Measurements from ENCODE around the gene FBXL3. TPM values are rescaled to one million over a fixed set of nuclear protein-coding genes. Genes with fewer than 3 reads are reported as not detected.
"Not testable (repeated sequence)": the region's sequence is repeated elsewhere in the genome, so short reads cannot be mapped to it uniquely, and the experiment has no call there.

FBXL3 gene
- total RNA-seq, 1 experiment from 2014 or later: 16.7 TPM

GRCh38 chr13:77013853-77014542 is 13.0 kb downstream of the FBXL3 start:
- H3K4me1 Mint-ChIP-seq: no peaks in the 10 kb centered on the region
- Histone ChIP-seq H3K27ac (ENCODE audit: insufficient read length, low read depth, low read length) (no peak overlapping the region), H4K5ac (ENCODE audit: insufficient read length, low read depth, low read length) (no peak overlapping the region), H3K14ac (ENCODE audit: insufficient read depth, low read length) (no peak overlapping the region), H3K4ac (ENCODE audit: low read depth, low read length) (no peak overlapping the region), H2BK120ac (ENCODE audit: low read depth, low read length, poor library complexity, severe bottlenecking) (no peak overlapping the region), H4K91ac (ENCODE audit: insufficient read length, low read depth, low read length) (no peak overlapping the region), H4K8ac (replicated peaks; ENCODE audit: insufficient read length, low read depth, low read length) (no peak overlapping the region), H3K4me1 (ENCODE audit: insufficient read depth, low read length) (no peaks in the 10 kb centered on the region), H3K79me1 (ENCODE audit: insufficient read depth, low read depth, low read length, poor library complexity, severe bottlenecking) (no peaks in the 10 kb centered on the region), H3K23me2 (ENCODE audit: insufficient read length, low read depth, low read length, poor library complexity, severe bottlenecking) (no peaks in the 10 kb centered on the region), H3K56ac (ENCODE audit: insufficient read length, low read depth, low read length) (no peak overlapping the region), H3T11ph (ENCODE audit: low read length) (no peak overlapping the region), H2AFZ (ENCODE audit: low read length) (no peak overlapping the region), H3K18ac (ENCODE audit: insufficient read length, low read depth, low read length) (no peak overlapping the region), H2AK5ac (ENCODE audit: insufficient read length, low read length) (no peak overlapping the region), H3K23ac (ENCODE audit: insufficient read length, low read depth, low read length) (no peak overlapping the region), H3K9me3 (ENCODE audit: control insufficient read depth, low read depth, low read length) (no peaks in the 10 kb centered on the region), H2BK12ac (ENCODE audit: insufficient read length, low read depth, low read length) (no peak overlapping the region), H3K9ac (ENCODE audit: extremely low read depth, insufficient read length, low read length) (no peak overlapping the region), H2BK15ac (ENCODE audit: low read depth, low read length) (no peak overlapping the region), H4K20me1 (ENCODE audit: control insufficient read depth, insufficient read depth, insufficient read length) (no peaks in the 10 kb centered on the region), H3K79me2 (ENCODE audit: insufficient read depth, low read length) (no peaks in the 10 kb centered on the region; the same call in 1 of the 2 replicates), H2BK5ac (ENCODE audit: insufficient read length, low read length) (no peak overlapping the region), H3K27me3 (ENCODE audit: insufficient read depth, low read length) (no peaks in the 10 kb centered on the region), H3K4me2 (ENCODE audit: insufficient read depth, insufficient read length, low read length) (no peak overlapping the region), H2BK20ac (ENCODE audit: low read depth, low read length, poor library complexity, severe bottlenecking) (no peak overlapping the region)
- TF ChIP-seq CTCF (conservative IDR thresholded peaks at IDR 0.05): no peak
- H3K9me3 Mint-ChIP-seq: no peaks in the 10 kb centered on the region
- 0 out of 7 replicates have a peak overlapping the region, but pooled peaks of 1 of the 3 experiments have one; percentile 30 for H3K27ac Mint-ChIP-seq
- H3K36me3 Mint-ChIP-seq (ENCODE audit: insufficient read depth in 1 of 3, low read depth in 3 of 3): peaks cover 16 to 84% (median 78%) of the 10 kb centered on the region in 3 experiments; a peak in 6 of 7 replicates
- DNase-seq: no peak
- WGBS (ENCODE audit: extremely low coverage, insufficient read length, low lambda C conversion rate): no CpG with 5 or more reads among the region's 2 CpGs
- no peaks in the 10 kb centered on the region for H3K27me3 Mint-ChIP-seq (ENCODE audit: low read depth)
- no peak overlapping the region for H3K4me3 Mint-ChIP-seq

GRCh38 chr13:77009719-77010118 is 17.2 kb downstream of the FBXL3 start:
- not testable (repeated sequence) for H3K14ac ChIP-seq (ENCODE audit: insufficient read depth, low read length); H2BK15ac ChIP-seq (ENCODE audit: low read depth, low read length); H3K9me3 Mint-ChIP-seq; H3K27ac ChIP-seq (ENCODE audit: insufficient read length, low read depth, low read length); H3K23ac ChIP-seq (ENCODE audit: insufficient read length, low read depth, low read length); H3T11ph ChIP-seq (ENCODE audit: low read length); H3K79me2 ChIP-seq (ENCODE audit: insufficient read depth, low read length); H4K91ac ChIP-seq (ENCODE audit: insufficient read length, low read depth, low read length); H4K8ac ChIP-seq (replicated peaks; ENCODE audit: insufficient read length, low read depth, low read length); DNase-seq; H3K27me3 Mint-ChIP-seq (ENCODE audit: low read depth); H3K18ac ChIP-seq (ENCODE audit: insufficient read length, low read depth, low read length); H3K27me3 ChIP-seq (ENCODE audit: insufficient read depth, low read length); H3K4me1 Mint-ChIP-seq; H2BK20ac ChIP-seq (ENCODE audit: low read depth, low read length, poor library complexity, severe bottlenecking); H3K4me1 ChIP-seq (ENCODE audit: insufficient read depth, low read length); H3K4me3 Mint-ChIP-seq; H2BK5ac ChIP-seq (ENCODE audit: insufficient read length, low read length); H3K56ac ChIP-seq (ENCODE audit: insufficient read length, low read depth, low read length); H3K4me2 ChIP-seq (ENCODE audit: insufficient read depth, insufficient read length, low read length); H3K4ac ChIP-seq (ENCODE audit: low read depth, low read length); H4K5ac ChIP-seq (ENCODE audit: insufficient read length, low read depth, low read length); H4K20me1 ChIP-seq (ENCODE audit: control insufficient read depth, insufficient read depth, insufficient read length); H3K9ac ChIP-seq (ENCODE audit: extremely low read depth, insufficient read length, low read length); H2AK5ac ChIP-seq (ENCODE audit: insufficient read length, low read length); H3K23me2 ChIP-seq (ENCODE audit: insufficient read length, low read depth, low read length, poor library complexity, severe bottlenecking); H2BK120ac ChIP-seq (ENCODE audit: low read depth, low read length, poor library complexity, severe bottlenecking); H3K9me3 ChIP-seq (ENCODE audit: control insufficient read depth, low read depth, low read length); H2AFZ ChIP-seq (ENCODE audit: low read length); H3K79me1 ChIP-seq (ENCODE audit: insufficient read depth, low read depth, low read length, poor library complexity, severe bottlenecking); H3K27ac Mint-ChIP-seq; H2BK12ac ChIP-seq (ENCODE audit: insufficient read length, low read depth, low read length)
- H3K36me3 Mint-ChIP-seq (ENCODE audit: insufficient read depth in 1 of 3, low read depth in 3 of 3): peaks cover 13 to 62% (median 60%) of the 10 kb centered on the region in 3 experiments; a peak in 6 of 7 replicates
- WGBS (ENCODE audit: extremely low coverage, insufficient read length, low lambda C conversion rate): no CpG with 5 or more reads among the region's 5 CpGs

All from H9 (cell line).